MCF 10A (cell line): ENCODE measurements around the gene RFX3. TPM values are rescaled to one million over a fixed set of nuclear protein-coding genes. Genes with fewer than 3 reads are reported as not detected.

Source experiments
- BruUV-seq: library from RNA; stranded (reverse); fragments of 400-500 nt; replicated peaks from 2 replicates; lab custom pipeline; 2021; lab: Mats Ljungman, UMichigan
- CTCF ChIA-PET: fragments of 300-600 bp; sonication (Branson Sonifier 250); formaldehyde crosslinking; extraction: SDS; loops from one replicate; lab custom pipeline; 2021; ENCODE audit warnings: antibody characterized with exemption, inconsistent platforms; lab: Yijun Ruan, JAX
- POLR2A ChIA-PET: fragments of 300-600, 350-650 bp; sonication (Branson Sonifier 250); formaldehyde crosslinking; extraction: SDS; loops from one replicate; lab custom pipeline; 2020; ENCODE audit warnings: antibody characterized with exemption, inconsistent platforms; lab: Yijun Ruan, JAX
- DNase-seq: peaks from one replicate; pipeline ENCODE4 v3.0.0-alpha.2; 2018; ENCODE audit not compliant: unreplicated experiment
- H3K27ac Mint-ChIP-seq: one replicate; pipeline ENCODE4 v1.8.0; 2022; ENCODE audit warnings: mild to moderate bottlenecking, low read depth, mixed read lengths; ENCODE audit not compliant: unreplicated experiment
- H3K27me3 Mint-ChIP-seq: one replicate; pipeline ENCODE4 v1.8.0; 2022; ENCODE audit warnings: mixed read lengths; ENCODE audit not compliant: insufficient read depth, unreplicated experiment
- H3K36me3 Mint-ChIP-seq: one replicate; pipeline ENCODE4 v1.8.0; 2022; ENCODE audit warnings: mild to moderate bottlenecking, moderate library complexity, mixed read lengths; ENCODE audit not compliant: insufficient read depth, unreplicated experiment
- H3K4me1 Mint-ChIP-seq: one replicate; pipeline ENCODE4 v1.8.0; 2022; ENCODE audit warnings: mixed read lengths; ENCODE audit not compliant: insufficient read depth, unreplicated experiment
- H3K4me3 Mint-ChIP-seq: one replicate; pipeline ENCODE4 v1.8.0; 2022; ENCODE audit warnings: mild to moderate bottlenecking, moderate library complexity, mixed read lengths; ENCODE audit not compliant: unreplicated experiment
- H3K9me3 Mint-ChIP-seq: one replicate; pipeline ENCODE4 v1.8.0; 2022; ENCODE audit warnings: mixed read lengths; ENCODE audit not compliant: unreplicated experiment
- CTCF ChIP-seq: fragments of 200-600 bp; IDR thresholded peaks from one replicate; pipeline ENCODE4 v1.8.0; 2022; ENCODE audit warnings: antibody characterized with exemption, mild to moderate bottlenecking; ENCODE audit not compliant: unreplicated experiment
- intact Hi-C: fragments of 100-400 bp; cut with micrococcal nuclease; formaldehyde crosslinking; loops from 2 replicates; pipeline ENCODE4 v1.14.1; 2022
- total RNA-seq: library from RNA; stranded (reverse); gene quantifications from 2 replicates; pipeline ENCODE4 v1.2.3, GENCODE V29; 2022

The RFX3 gene
- total RNA-seq, 1 experiment from 2014 or later, result 9.7 TPM

DNA sequence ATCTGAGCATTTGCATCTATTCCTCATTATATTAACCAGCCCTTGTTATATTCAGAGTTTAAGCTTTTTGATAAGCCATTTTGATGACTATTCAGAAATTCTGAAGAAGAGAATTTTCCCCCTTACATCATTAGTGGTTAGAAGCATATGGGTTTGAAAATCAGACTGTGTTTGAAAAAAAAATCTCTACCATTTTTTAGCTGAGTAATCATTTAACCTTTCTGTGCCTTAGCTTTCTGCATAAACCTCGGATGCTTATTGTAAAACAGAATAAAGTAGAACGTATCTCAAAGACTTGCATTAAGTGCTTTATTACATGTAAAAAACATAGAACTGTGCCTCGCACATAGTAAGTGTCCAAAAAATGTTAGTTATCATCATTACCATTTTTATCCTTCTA is 278.6 kb downstream of the RFX3 start:
- Mint-ChIP-seq H3K4me3 (no peak overlapping the region), H3K9me3 (no peaks in the 10 kb centered on the region), H3K27me3 (no peaks in the 10 kb centered on the region), H3K36me3 (peaks cover 5% of the 10 kb centered on the region), H3K4me1 (no peaks in the 10 kb centered on the region), H3K27ac (no peak overlapping the region)
- no peak for TF ChIP-seq CTCF
- BruUV-seq, result no TSS peak
- ChIA-PET POLR2A (no interaction called here), CTCF (interaction anchor here (0.5 to 2.1 kb wide), 5 partner anchors 8 to 921 kb away, joined by 3 to 10 read pairs (median 4); no protein-coding TSS in a partner anchor)
- intact Hi-C loops, result loop anchor here (10.0 kb wide), 1 partner anchor 1128 kb away; no protein-coding TSS in a partner anchor
- DNase-seq, result no peak

DNA sequence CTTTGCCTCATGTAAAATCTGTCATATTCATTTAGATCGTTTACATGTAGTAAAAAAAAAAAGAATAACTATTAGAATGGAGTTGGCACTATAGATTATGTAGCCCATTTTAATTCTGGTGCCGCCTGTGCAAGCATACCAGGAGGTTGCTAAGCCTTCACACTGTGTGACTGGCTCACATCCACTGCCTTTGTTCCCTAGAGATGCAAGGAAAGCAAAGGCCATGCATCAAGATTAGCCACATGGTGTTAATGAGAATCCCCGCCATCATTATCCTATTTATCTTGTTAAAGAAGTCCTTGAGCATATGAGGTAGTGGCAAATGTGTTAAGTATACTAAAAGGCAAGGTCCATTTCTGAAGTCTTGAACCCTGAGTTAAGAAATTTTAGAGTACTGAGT is 279.6 kb downstream of the RFX3 start:
- no peaks in the 10 kb centered on the region for H3K9me3 Mint-ChIP-seq
- H3K27ac Mint-ChIP-seq, result no peak overlapping the region
- peaks cover 2% of the 10 kb centered on the region for H3K4me1 Mint-ChIP-seq
- BruUV-seq, result no TSS peak
- CTCF ChIA-PET, result interaction anchor here (1.0 kb wide), 1 partner anchor 195 kb away, joined by 5 read pairs; no protein-coding TSS in a partner anchor
- no peak for DNase-seq
- POLR2A ChIA-PET, result no interaction called here
- TF ChIP-seq CTCF, result no peak
- no peaks in the 10 kb centered on the region for H3K27me3 Mint-ChIP-seq
- H3K4me3 Mint-ChIP-seq, result no peak overlapping the region
- H3K36me3 Mint-ChIP-seq, result no peaks in the 10 kb centered on the region
- intact Hi-C loops, result loop anchor here (10.0 kb wide), 1 partner anchor 1129 kb away; no protein-coding TSS in a partner anchor

DNA sequence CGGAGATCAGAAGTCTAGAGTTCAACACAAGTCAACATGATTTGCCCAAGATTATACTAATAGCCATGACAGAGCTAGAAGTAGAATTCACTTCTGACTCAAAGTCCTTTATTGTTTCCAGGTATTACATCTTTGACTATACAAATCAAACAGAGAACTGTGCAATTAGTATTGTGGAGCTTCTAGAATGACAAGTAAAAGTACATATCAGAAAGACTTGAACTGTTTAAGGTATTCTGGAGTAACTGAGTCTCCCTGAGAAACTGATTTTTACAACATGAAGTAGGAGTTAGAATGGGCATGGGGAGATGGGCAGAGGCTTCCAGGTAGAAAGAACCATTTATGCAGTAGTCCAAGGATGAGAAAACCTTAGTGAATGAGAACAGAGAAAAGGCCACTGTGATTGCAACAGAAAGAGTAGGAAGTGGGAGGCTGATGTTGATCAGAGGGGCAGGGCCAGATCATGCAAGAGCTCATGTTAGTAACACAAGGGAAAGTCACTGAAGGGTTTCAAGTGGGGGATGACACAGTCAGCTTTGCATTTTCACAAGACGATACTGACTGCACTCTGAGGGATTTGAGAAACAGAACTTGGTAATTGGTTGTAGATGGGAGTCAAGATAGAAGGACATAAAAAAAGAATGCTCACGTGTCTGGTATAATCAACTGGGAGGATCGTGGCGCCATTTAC is 280.7 kb downstream of the RFX3 start:
- ChIA-PET POLR2A (interaction anchor here (1.3 kb wide), 1 partner anchor 196 kb away, joined by 4 read pairs; no protein-coding TSS in a partner anchor), CTCF (interaction anchor here (1.3 to 2.5 kb wide), 2 partner anchors 196 to 222 kb away, joined by 7 to 27 read pairs; no protein-coding TSS in a partner anchor)
- Mint-ChIP-seq H3K27me3 (no peaks in the 10 kb centered on the region), H3K4me1 (peaks cover 4% of the 10 kb centered on the region), H3K4me3 (no peak overlapping the region), H3K27ac (no peak overlapping the region), H3K36me3 (no peaks in the 10 kb centered on the region), H3K9me3 (no peaks in the 10 kb centered on the region)
- intact Hi-C loops, result loop anchor here (5.0 to 10.0 kb wide), 2 partner anchors 282 to 1130 kb away; partner anchors contain the start of gene RFX3
- no TSS peak for BruUV-seq
- TF ChIP-seq CTCF, result no peak
- no peak for DNase-seq

- intact Hi-C loops, result loop anchor here (5.0 to 10.0 kb wide), 2 partner anchors 284 to 1131 kb away; partner anchors contain the start of gene RFX3
- Mint-ChIP-seq H3K9me3 (no peaks in the 10 kb centered on the region), H3K4me1 (peaks cover 4% of the 10 kb centered on the region), H3K27me3 (no peaks in the 10 kb centered on the region), H3K4me3 (no peak overlapping the region), H3K27ac (no peak overlapping the region), H3K36me3 (no peaks in the 10 kb centered on the region)
- ChIA-PET POLR2A (interaction anchor here (1.3 kb wide), 1 partner anchor 197 kb away, joined by 4 read pairs; no protein-coding TSS in a partner anchor), CTCF (interaction anchor here (1.3 to 2.5 kb wide), 2 partner anchors 198 to 224 kb away, joined by 7 to 27 read pairs; no protein-coding TSS in a partner anchor)
- no peak for DNase-seq
- no peak for TF ChIP-seq CTCF
- BruUV-seq, result no TSS peak
Observed at GRCh38 chr9:3243683-3244082, 282.1 kb downstream of the RFX3 start.
